ENCODE data around the gene IGSF8.

Gene IGSF8

DNA sequence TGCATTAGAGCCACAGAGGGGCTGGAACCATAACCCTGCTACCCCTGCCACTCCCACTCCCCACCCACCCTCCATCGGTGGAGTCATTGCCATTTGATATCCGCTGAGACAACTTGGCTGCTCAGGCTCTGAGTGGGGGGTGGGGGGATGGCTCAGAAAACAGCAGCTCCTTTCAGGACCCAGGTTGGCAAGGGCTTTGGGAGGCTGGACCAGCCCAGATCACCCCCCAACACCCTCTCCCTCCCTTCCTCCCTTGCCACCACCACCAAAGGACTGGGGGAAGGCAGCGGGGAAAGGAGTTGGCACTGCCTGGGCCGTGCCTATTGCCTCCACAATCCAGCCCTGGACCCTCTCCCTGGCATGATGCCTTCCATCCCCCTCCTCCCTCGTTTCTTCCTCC is 30.2 kb downstream of the IGSF8 start:
- no peak overlapping the region for H3K4me3 ChIP-seq (replicated peaks; ENCODE audit: low read depth, low read length)
- TF ChIP-seq, protein P1, sequence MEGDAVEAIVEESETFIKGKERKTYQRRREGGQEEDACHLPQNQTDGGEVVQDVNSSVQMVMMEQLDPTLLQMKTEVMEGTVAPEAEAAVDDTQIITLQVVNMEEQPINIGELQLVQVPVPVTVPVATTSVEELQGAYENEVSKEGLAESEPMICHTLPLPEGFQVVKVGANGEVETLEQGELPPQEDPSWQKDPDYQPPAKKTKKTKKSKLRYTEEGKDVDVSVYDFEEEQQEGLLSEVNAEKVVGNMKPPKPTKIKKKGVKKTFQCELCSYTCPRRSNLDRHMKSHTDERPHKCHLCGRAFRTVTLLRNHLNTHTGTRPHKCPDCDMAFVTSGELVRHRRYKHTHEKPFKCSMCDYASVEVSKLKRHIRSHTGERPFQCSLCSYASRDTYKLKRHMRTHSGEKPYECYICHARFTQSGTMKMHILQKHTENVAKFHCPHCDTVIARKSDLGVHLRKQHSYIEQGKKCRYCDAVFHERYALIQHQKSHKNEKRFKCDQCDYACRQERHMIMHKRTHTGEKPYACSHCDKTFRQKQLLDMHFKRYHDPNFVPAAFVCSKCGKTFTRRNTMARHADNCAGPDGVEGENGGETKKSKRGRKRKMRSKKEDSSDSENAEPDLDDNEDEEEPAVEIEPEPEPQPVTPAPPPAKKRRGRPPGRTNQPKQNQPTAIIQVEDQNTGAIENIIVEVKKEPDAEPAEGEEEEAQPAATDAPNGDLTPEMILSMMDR (IDR thresholded peaks at IDR 0.05; ENCODE audit: low read length, missing control alignments): no peak

DNA sequence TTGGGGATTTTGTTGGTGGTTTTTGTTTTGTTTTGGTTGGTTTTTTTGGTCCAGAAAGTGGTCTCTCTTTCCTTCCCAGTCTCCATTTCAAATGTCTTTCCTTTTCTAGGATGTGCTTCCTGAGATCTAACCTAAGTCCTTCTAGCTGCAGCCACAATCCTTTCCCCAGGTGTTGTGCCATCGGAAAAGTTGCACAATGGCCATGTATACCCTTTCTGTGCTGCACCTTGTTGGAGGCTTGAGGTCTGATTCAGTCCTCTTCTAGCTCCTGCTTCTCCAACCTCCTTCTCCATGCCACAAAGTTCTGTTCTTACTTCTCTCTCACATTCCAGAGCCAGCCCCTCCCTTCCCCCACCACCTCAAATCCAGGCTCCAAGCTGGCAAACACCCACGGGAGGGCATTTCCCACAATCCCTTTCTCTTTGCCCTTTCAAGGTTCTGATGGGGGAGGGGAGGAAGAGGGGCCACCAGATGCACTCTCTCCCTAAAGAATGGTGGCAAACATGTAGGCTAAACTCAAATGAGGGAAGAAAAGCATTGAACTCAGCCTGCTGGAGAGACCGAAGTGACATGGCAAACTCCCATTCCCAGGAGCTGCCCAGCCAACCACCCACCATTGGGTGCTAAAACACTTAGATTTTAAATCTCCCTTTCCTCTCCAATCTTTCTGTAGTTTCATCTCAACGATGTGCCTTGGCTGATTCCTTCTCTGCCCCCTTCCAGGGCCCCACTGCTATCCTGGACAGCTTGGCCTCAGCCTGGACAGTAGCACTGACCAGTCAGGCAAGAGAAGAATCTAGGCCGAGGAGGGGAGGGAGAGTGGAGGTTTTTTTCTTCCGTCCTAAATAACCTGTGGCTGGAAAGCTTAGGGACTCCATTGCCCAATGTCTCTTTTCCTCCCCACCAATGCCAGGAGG is 31.3 kb downstream of the IGSF8 start:
- H3K4me3 ChIP-seq (replicated peaks; ENCODE audit: low read depth, low read length): no peak overlapping the region
- TF ChIP-seq, protein P1 (IDR thresholded peaks at IDR 0.05; ENCODE audit: low read length, missing control alignments): no peak
- DNase-seq (ENCODE audit: low read depth): no peak

More for the DNA sequence above, 30.2 kb downstream of the IGSF8 start:
- DNase-seq (ENCODE audit: low read depth): no peak

GRCh38 chr1:160064746-160065145 is 33.7 kb downstream of the IGSF8 start:
- TF ChIP-seq, protein P1 (IDR thresholded peaks at IDR 0.05; ENCODE audit: low read length, missing control alignments): no peak
- DNase-seq (ENCODE audit: low read depth): no peak
- no peak overlapping the region for H3K4me3 ChIP-seq (replicated peaks; ENCODE audit: low read depth, low read length)

- TF ChIP-seq, protein P1 (IDR thresholded peaks at IDR 0.05; ENCODE audit: low read length, missing control alignments): no peak
- DNase-seq (ENCODE audit: low read depth): no peak
Observed at GRCh38 chr1:160064164-160064563, 34.3 kb downstream of the IGSF8 start.

DNA sequence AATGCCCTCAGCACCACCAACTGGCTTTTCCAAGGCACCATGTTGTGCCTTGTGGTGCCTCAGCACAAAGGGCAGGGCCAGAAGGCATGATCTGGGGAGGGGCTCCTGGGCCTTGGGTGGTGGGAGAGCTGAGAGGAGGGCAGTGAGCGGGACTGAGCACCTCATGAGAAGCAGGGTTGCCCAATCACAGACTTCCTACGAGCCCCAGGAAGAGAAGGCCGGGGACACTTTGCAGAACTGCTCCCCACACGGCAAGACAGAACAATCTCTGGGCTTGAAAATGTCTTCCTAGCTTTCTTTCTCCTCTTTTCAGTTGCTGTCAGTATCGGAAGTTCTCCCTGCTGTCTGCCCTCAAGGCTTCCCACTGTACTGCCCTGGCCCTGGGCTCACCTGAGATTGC is 35.2 kb downstream of the IGSF8 start:
- TF ChIP-seq, protein P1 (IDR thresholded peaks at IDR 0.05; ENCODE audit: low read length, missing control alignments): no peak
- H3K4me3 ChIP-seq (replicated peaks; ENCODE audit: low read depth, low read length): no peak overlapping the region
- DNase-seq (ENCODE audit: low read depth): no peak

More at GRCh38 chr1:160064164-160064563, 34.3 kb downstream of the IGSF8 start:
- H3K4me3 ChIP-seq (replicated peaks; ENCODE audit: low read depth, low read length): no peak overlapping the region

DNA sequence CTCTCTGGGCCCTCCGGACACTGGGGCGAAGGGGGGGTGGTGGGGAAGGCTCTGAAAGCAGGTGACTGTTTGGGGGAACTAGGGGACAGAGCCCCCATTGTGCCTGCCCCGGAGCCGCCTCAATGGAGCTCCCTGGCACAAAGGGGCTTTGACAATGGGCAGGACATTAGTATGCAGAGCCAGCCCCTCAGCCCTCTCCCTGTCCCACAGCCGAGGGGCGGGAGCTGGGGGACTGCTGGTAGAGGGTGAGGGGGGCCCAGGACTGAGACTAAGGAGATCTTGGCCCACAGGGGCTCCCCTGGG is 36.2 kb downstream of the IGSF8 start:
- H3K4me3 ChIP-seq (replicated peaks; ENCODE audit: low read depth, low read length): no peak overlapping the region
- TF ChIP-seq, protein P1 (IDR thresholded peaks at IDR 0.05; ENCODE audit: low read length, missing control alignments): no peak
- DNase-seq (ENCODE audit: low read depth): no peak
